GM19043 (cell line): Measurements from ENCODE around the gene MYG1.

Experiments used
- ATAC-seq: cut with Tn5 transposase; IDR thresholded peaks from one replicate; pipeline ENCODE4 v1.9.1; 2021; ENCODE audit warnings: low read depth; ENCODE audit not compliant: unreplicated experiment

The MYG1 gene

GRCh38 chr12:53352331-53353256 is 53.1 kb downstream of the MYG1 start:
- ATAC-seq, result no peak

GRCh38 chr12:53353257-53353655 is 53.8 kb downstream of the MYG1 start:
- no peak for ATAC-seq

GRCh38 chr12:53355121-53355520 is 55.6 kb downstream of the MYG1 start:
- ATAC-seq, result no peak
